NCI-H2081 (cell line): ENCODE measurements around the gene NEDD9.

Experiments
- DNase-seq, 2 experiments: peaks; one replicate each; lab custom pipeline; 2025; lab: John Stamatoyannopoulos, UW

NEDD9 gene

GRCh38 chr6:11260249-11261038, 28.0 kb upstream of the NEDD9 start:
- DNase-seq: no peak

GRCh38 chr6:11258260-11259237, 26.1 kb upstream of the NEDD9 start:
- no peak for DNase-seq

GRCh38 chr6:11255610-11256009, 23.1 kb upstream of the NEDD9 start:
- DNase-seq: no peak

GRCh38 chr6:11253594-11253993, 21.1 kb upstream of the NEDD9 start:
- DNase-seq: no peak

- no peak for DNase-seq
Observed at GRCh38 chr6:11251553-11252360, 19.3 kb upstream of the NEDD9 start.

- DNase-seq: no peak
Observed at GRCh38 chr6:11250108-11250507, 17.6 kb upstream of the NEDD9 start.

- DNase-seq: no peak
Observed at GRCh38 chr6:11248974-11249761, 16.7 kb upstream of the NEDD9 start.

- DNase-seq: no peak
Observed at GRCh38 chr6:11246722-11247121, 14.3 kb upstream of the NEDD9 start.

GRCh38 chr6:11245381-11246256, 13.2 kb upstream of the NEDD9 start:
- DNase-seq: peak in 1 of 2 experiments; percentile 1

- DNase-seq: no peak
Observed at GRCh38 chr6:11244387-11245126, 12.1 kb upstream of the NEDD9 start.

GRCh38 chr6:11243861-11244260, 11.4 kb upstream of the NEDD9 start:
- no peak for DNase-seq

GRCh38 chr6:11242711-11243110, 10.2 kb upstream of the NEDD9 start:
- no peak for DNase-seq

- no peak for DNase-seq
Observed at GRCh38 chr6:11241793-11242201, 9.3 kb upstream of the NEDD9 start.

- no peak for DNase-seq
Observed at GRCh38 chr6:11241154-11241792, 8.8 kb upstream of the NEDD9 start.

- DNase-seq: no peak
Observed at GRCh38 chr6:11237956-11238355, 5.5 kb upstream of the NEDD9 start.

GRCh38 chr6:11237428-11237827, 5.0 kb upstream of the NEDD9 start:
- DNase-seq: no peak

- no peak for DNase-seq
Observed at GRCh38 chr6:11236915-11237314, 4.4 kb upstream of the NEDD9 start.

GRCh38 chr6:11236076-11236750, 3.7 kb upstream of the NEDD9 start:
- no peak for DNase-seq
